ENCODE measurements around the gene CHST6. TPM values are rescaled to one million over a fixed set of nuclear protein-coding genes. Genes with fewer than 3 reads are reported as not detected.

Gene CHST6
- total RNA-seq, 2 experiments from 2014 or later: not detected

DNA sequence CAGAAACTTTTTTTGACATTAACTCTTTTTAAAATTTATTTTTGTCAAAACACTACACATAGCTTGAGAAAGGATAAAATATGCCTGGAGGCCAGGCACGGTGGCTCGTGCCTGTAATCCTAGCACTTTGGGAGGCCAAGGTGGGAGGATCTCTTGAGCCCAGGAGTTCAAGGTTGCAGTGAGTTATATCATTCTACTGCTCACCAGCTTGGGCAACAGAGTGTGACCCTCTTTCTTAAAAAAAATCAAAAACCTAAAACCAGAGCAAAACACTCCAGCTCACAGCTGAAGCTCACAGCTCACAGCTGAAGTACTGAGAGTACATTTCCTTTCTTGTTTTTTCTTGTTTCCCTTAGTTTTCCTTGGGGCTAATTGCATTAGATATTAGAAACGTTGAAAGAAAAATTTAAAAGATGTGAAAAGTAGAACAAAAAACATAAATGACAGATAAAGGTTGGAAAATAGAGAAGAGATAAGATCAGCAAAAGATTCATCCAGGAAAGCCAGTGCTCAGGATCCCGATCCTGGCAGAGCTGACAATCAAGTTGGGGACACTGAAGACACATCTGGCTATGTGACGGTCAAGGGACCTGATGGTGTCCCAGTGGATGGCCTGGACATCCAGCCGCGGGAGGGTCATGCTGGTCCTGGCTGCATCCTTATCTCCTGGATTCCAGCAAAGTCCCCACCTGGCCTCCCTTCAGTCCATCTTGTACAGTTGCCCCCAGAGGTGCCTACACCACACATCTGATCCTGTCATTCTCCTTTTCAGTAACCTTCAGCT, 9.8 kb downstream of the CHST6 start:
- TF ChIP-seq, protein P1, sequence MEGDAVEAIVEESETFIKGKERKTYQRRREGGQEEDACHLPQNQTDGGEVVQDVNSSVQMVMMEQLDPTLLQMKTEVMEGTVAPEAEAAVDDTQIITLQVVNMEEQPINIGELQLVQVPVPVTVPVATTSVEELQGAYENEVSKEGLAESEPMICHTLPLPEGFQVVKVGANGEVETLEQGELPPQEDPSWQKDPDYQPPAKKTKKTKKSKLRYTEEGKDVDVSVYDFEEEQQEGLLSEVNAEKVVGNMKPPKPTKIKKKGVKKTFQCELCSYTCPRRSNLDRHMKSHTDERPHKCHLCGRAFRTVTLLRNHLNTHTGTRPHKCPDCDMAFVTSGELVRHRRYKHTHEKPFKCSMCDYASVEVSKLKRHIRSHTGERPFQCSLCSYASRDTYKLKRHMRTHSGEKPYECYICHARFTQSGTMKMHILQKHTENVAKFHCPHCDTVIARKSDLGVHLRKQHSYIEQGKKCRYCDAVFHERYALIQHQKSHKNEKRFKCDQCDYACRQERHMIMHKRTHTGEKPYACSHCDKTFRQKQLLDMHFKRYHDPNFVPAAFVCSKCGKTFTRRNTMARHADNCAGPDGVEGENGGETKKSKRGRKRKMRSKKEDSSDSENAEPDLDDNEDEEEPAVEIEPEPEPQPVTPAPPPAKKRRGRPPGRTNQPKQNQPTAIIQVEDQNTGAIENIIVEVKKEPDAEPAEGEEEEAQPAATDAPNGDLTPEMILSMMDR (IDR thresholded peaks at IDR 0.05): no peak
- DNase-seq: no peak
- intact Hi-C loops (cut with micrococcal nuclease): no loop called here
- H3K9me3 Mint-ChIP-seq: no peaks in the 10 kb centered on the region
- H3K27ac Mint-ChIP-seq: no peak overlapping the region
- peaks cover 13% of the 10 kb centered on the region for H3K27me3 Mint-ChIP-seq
- no peaks in the 10 kb centered on the region for H3K36me3 Mint-ChIP-seq (ENCODE audit: low read depth)
- CTCF ChIA-PET: interaction anchor here (1.3 to 2.9 kb wide), 3 partner anchors 9 to 20 kb away, joined by 3 to 10 read pairs (median 6); partner anchors contain the start of genes CHST6 and TMEM170A
- H3K4me1 Mint-ChIP-seq (ENCODE audit: low read depth): no peaks in the 10 kb centered on the region
- ATAC-seq: no peak
- H3K4me3 Mint-ChIP-seq: no peak overlapping the region
- POLR2A ChIA-PET: interaction anchor here (0.6 to 1.4 kb wide), 2 partner anchors 13 to 103 kb away, joined by 3 read pairs; no protein-coding TSS in a partner anchor

DNA sequence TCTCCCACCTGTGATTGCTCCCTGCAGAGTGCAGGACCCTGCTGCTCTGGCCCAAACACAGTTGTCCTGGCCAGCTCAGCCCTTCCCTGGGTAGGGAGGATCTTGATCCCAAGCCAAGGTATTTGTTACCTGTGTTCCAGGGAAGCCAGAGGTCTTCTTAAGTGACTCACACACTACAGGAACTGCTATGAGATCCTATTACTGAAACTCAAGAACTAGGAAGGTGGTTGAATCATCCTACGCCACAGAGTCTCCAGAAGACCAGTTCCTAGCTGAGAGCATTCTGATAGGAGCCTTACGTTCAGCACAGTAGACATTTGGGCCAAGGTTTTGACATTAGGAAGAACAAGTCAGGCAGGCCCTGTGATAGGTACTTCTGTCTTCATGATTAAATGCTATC, 12.0 kb downstream of the CHST6 start:
- Mint-ChIP-seq H3K27me3 (peaks cover 9% of the 10 kb centered on the region), H3K4me3 (no peak overlapping the region), H3K27ac (no peak overlapping the region), H3K4me1 (ENCODE audit: low read depth) (no peaks in the 10 kb centered on the region), H3K9me3 (no peaks in the 10 kb centered on the region), H3K36me3 (ENCODE audit: low read depth) (no peaks in the 10 kb centered on the region)
- intact Hi-C loops (cut with micrococcal nuclease): no loop called here
- TF ChIP-seq, protein P1 (IDR thresholded peaks at IDR 0.05): no peak
- ATAC-seq (no peak), DNase-seq (no peak)
- POLR2A ChIA-PET: no interaction called here
- CTCF ChIA-PET: interaction anchor here (0.7 to 0.9 kb wide), 3 partner anchors 10 to 18 kb away, joined by 3 read pairs; no protein-coding TSS in a partner anchor

DNA sequence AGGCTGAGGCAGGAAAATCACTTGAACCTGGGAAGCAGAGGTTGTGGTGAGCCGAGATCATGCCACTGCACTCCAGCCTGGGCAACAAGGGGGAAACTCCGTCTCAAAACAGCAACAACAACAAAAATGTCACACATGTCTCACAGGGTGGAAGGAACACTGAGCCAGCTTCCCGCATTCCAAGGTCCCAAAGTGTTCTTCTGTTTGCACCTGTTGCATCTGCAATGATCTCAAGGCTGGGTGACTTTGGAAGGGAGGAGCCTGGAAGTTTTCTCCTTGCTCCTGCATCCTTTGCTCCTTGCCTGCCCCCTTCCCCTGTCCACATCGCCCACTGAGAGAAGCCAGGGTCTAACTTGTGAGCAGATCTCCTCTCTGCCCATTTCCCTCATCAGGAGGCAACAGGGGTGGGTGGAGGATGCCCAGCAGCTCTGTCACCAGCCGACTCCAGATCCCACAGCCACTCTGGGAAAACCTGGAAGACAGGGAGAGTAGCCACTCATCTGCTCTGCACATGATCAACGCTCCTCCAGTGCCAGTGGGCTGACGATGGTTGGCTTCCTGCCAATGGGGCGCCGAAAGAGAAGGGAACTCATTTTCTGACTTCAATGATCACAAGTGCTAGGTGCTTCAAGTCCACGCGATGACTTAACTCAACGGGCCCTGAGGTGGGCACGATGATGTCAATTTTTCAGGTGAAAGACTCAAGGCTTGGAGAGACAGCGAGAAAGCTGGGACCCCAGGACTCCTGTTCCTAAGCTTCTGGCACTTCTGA, 12.6 kb downstream of the CHST6 start:
- TF ChIP-seq, protein P1 (IDR thresholded peaks at IDR 0.05): no peak
- intact Hi-C loops (cut with micrococcal nuclease): no loop called here
- no peak overlapping the region for H3K27ac Mint-ChIP-seq
- no peak for ATAC-seq
- CTCF ChIA-PET: interaction anchor here (0.9 kb wide), 2 partner anchors 9 to 17 kb away, joined by 3 read pairs; no protein-coding TSS in a partner anchor
- H3K27me3 Mint-ChIP-seq: peaks cover 7% of the 10 kb centered on the region
- H3K4me3 Mint-ChIP-seq: no peak overlapping the region
- no peaks in the 10 kb centered on the region for H3K4me1 Mint-ChIP-seq (ENCODE audit: low read depth)
- DNase-seq: no peak
- H3K9me3 Mint-ChIP-seq: no peaks in the 10 kb centered on the region
- POLR2A ChIA-PET: no interaction called here
- no peaks in the 10 kb centered on the region for H3K36me3 Mint-ChIP-seq (ENCODE audit: low read depth)

DNA sequence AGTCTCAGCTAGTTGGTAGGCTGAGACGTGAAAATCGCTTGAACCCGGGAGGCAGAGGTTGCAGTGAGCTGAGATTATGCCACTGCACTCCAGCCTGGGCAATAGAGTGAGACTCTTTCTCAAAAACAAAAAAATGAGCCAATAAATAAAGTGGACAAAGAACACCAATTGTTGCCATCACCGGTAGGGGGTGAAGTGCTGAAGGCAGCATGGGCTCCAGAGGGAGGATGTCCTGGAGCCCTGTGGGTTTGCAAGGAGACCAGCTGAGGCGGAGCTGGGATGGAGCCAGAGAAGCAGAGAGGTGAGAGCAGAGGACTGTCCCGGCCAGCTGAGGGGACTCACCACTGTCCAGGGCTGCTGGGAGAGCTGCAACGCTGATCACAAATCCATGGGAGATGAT, 13.8 kb downstream of the CHST6 start:
- Mint-ChIP-seq H3K27me3 (peaks cover 3% of the 10 kb centered on the region), H3K9me3 (no peaks in the 10 kb centered on the region), H3K27ac (no peak overlapping the region), H3K4me3 (no peak overlapping the region), H3K4me1 (ENCODE audit: low read depth) (no peaks in the 10 kb centered on the region), H3K36me3 (ENCODE audit: low read depth) (no peaks in the 10 kb centered on the region)
- TF ChIP-seq, protein P1 (IDR thresholded peaks at IDR 0.05): no peak
- CTCF ChIA-PET: interaction anchor here (1.1 kb wide), 1 partner anchor 16 kb away, joined by 3 read pairs; no protein-coding TSS in a partner anchor
- ATAC-seq: no peak
- intact Hi-C loops (cut with micrococcal nuclease): no loop called here
- DNase-seq: no peak
- POLR2A ChIA-PET: interaction anchor here (0.6 to 0.7 kb wide), 2 partner anchors 27 to 1700 kb away, joined by 3 read pairs; no protein-coding TSS in a partner anchor
